ENCODE results near the gene PGM5. TPM values are rescaled to one million over a fixed set of nuclear protein-coding genes. Genes with fewer than 3 reads are reported as not detected.

The PGM5 gene
- total RNA-seq, 1 donor from 2014 or later, result not detected

DNA sequence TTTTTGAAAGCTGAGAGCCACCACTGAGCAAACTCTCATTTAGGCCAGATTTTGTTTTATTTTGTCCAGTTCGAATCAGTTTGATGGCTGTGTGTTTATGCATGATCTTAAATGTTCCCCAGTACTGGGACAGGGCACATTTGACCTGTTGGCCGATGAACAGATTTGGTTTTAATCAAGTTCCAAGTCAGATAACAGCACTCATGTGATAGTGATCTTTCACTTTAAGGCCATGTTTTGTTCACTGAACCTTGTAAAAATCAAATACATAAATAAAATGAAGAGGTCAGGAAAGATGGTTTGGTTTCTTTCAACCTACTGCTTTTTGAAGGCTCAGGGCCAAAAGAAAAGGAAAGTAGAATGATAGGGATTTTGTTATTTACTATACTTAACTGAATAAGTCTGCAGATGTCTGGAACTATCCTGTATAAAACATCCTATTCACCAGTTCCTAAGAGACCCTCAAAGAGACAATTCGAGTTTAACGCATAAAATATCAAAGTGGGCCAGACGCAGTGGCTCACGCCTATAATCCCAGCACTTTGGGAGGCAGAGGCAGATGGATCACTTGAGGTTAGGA, 77.2 kb downstream of the PGM5 start:
- intact Hi-C loops (cut with micrococcal nuclease), result no loop called here

DNA sequence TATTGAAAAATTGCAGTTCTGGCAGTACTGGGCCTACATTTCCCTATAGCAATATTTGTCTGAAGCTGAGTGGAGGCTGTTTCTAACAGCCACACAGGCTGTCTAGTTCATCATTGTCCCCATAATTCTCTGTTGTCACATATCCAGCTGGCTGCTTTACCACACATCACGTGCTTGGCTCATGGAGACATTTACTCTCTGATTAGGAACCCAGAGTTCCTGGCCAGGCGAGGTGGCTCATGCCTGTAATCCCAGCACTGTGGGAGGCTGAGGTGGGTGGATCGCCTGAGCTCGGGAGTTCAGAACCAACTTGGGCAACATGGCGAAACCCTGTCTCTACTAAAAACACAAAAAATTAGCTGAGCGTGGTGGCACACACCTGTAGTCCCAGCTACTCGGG, 81.4 kb downstream of the PGM5 start:
- intact Hi-C loops (cut with micrococcal nuclease), result no loop called here

DNA sequence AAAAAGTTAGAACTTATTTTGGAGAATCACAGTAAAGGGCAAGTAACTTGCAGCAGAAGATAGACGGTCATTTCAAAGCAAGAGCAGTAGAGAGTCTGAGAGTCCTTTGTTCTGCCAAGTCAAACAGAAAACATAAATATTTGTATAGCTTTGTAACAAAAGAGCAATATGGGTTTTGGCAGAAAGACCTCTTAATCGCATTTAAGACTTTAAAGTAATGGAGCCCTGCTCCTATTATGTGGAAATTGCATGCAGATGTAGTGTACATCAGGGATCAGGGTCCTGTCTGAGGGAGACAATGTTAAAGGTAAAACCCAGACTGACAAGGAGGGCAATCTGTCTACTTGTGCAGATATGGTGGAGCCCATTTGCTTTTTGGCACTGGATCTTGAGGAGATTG, 87.2 kb downstream of the PGM5 start:
- intact Hi-C loops (cut with micrococcal nuclease), result no loop called here

DNA sequence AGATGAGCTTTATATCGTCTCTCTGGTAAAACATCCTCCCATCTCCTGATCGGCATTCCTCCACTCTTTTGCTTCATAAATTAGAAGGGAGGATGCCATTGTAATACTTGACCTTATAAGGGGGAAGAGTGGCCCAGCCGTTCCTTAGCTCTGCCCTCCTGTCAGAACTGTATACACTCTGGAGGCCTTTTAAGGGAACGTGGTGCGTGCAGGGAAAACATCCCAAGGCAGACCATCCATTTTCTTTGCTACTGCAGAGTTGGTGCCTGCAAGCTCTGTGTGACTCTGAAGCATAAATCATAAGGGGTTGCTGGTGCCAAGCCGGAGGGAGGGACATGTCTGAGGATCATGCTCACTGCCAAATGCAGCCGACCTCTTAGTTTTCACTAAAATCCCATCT, 90.4 kb downstream of the PGM5 start:
- intact Hi-C loops (cut with micrococcal nuclease), result no loop called here

DNA sequence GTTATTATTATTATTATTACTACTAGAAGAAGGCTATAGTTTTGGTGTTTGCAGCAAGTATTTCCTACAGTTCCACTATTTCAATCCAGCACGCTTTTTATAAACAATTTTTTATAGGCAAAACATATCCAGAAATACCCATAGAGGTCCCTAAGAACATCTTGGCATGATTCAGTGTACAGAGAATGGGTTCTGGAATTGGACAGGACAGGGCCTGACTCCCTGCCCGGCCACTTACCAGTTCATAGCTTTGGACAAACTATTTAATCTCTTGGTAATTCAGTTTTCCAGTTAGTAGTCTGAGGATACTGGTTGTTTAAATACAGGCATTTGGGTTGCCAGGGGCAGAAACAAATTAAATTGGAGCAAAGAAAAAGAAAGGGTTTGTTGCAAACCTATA, 91.2 kb downstream of the PGM5 start:
- intact Hi-C loops (cut with micrococcal nuclease), result no loop called here

DNA sequence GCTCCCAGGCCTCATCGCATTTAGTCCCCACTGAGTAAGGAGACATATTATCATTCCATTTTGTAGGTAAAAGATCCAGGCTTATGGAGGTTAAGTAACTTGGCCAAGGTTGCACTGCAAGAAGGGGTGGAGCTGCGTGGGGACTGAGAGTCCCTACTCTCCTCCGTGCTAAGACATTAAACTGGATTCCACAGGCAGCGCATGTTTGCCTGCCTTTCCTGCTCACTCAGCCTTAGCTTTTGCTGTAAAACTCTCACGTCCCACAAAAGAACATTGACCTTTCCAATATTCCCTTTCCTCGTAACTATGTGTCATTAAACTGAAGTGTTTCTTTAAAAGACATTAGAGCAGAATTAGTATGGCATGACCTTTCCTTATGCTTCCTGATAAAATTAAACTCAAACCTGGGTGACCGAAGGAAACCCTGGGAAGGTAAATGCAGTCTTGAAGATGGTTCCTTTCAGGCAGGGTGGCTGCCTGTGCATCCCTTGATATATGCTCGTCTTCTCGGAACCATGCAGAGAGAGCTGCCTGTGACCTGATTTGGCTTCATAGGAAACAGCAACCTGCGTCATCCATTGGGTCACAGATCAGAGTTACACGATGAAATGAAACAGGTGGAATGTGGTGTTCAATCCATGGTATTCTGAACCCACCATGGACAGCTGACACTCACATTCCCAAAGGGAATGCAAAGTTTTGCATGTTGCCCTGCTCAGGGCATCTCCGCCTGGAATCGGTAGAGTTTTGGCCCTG, 98.3 kb downstream of the PGM5 start:
- intact Hi-C loops (cut with micrococcal nuclease), result no loop called here

DNA sequence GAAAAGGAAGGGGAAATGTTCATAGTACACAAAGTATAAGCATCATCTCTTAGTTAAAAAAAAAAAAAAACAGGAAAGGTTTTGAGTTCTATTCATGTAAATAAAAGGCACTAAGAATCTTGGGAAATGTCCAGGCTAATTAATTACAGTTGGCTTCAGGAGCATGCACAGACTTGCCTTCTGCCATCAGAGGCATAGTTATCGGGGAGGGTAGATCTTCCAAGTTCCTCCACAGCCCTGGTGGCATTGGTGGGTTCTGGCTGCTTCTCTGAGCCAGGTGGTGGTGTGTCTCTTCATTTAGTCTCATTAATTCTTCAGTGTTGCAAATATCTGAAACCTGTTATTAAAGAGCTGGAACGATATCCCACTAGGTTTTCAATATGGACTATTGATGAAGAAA, 99.0 kb downstream of the PGM5 start:
- intact Hi-C loops (cut with micrococcal nuclease), result no loop called here

DNA sequence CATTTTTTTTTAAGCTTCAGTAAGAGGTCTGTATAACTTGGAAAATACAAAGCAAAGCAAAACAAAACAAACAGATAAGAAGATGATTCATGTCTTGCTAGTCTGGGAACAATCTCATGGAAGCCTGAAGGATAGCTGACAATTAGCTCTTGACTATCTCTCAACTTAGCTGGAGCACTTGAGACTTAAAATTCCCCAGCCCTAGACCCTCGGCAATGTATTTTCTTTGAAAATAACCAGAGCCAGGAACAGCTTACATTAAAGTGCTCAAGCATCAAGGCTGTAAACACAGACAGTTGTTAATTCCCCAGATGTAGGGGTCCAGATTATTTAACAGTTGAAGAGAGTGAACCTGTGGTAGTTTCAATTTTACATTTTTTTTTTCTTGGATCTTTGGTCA, 101.4 kb downstream of the PGM5 start:
- intact Hi-C loops (cut with micrococcal nuclease), result no loop called here

DNA sequence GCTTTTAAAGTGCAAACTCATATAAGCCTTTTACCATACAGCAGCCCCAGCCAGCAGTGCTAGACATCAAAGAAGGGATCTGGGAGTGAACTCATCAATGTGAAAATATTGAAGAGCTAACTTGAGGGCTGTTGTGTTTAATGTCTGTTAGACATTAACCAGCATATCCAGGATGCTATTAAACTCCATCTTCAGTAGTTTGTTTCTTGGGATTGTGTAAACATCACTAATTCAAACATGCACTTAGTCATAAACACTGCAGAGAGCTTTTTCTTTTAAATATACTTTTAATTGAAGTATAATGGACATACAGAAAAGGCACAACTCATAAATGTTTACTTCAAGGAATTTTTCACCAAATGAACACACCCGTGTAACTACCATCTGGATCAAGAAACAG, 102.5 kb downstream of the PGM5 start:
- intact Hi-C loops (cut with micrococcal nuclease), result no loop called here

DNA sequence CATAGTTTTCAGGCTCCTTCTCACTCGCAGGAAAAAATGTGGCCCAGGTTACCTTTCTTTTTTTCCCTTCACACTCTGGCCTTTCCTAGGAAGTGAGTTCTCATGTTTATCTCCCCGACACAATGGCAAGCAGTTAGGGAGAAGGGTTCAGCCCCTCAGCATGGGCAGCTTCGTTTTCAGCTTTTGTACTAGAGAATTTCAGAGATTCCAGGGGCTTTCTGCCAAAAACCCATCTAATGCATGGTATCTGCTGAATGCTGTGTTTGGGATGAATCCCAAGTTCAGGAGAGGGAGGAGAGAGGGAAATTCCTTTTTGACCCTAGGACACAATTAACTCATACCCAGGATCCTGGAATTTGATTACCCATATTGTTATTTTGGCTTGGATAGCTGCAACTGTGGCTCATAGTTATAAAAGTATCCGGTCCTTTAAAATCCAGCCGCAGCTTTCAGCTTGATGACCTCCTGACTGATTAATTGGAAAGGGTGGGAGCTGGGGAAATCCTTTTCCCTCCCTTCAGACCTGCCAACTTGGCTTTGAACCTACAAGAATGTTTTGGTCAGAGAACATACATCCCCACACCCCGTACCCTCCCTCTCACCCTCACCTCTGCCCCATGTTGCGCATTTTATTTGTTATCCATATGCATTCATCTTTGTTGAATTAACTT, 105.8 kb downstream of the PGM5 start:
- intact Hi-C loops (cut with micrococcal nuclease), result no loop called here

DNA sequence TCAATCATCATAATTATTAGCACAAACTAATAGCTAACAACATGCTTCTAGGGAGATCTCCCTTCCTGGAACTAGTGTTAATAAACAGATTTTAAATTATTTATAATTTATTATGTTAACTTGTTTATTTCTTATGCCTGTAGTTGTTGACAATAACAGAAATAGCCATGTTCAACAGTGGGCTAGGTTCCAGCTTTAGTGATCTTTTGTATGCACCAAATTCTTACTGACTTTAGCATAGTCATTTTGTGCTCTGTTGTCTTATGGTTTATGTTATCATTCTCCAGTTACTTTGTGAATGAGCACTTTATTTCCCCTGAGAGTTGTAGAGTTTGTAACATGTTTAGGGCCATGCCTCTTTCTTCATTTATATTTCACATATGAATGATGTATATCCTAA, 113.7 kb downstream of the PGM5 start:
- intact Hi-C loops (cut with micrococcal nuclease), result no loop called here

DNA sequence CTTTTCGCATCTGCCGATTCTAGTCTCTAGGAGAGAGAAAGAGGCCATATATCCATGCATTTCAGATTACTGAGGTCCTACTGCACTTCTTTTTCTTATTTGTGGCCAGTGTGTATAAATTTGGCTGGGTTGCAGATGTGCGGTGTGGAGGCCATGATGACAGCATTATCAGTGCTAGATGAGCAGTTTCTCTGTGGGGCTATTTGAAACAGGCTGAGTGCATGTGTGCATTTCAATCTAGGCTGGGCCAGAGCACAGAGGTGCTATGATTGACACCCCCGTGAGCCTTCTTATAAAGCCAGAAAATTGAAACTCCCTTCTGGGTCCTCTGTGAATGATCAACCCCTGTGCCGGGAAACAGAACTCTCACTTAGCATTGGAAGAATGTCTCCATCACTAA, 114.2 kb downstream of the PGM5 start:
- intact Hi-C loops (cut with micrococcal nuclease), result no loop called here

DNA sequence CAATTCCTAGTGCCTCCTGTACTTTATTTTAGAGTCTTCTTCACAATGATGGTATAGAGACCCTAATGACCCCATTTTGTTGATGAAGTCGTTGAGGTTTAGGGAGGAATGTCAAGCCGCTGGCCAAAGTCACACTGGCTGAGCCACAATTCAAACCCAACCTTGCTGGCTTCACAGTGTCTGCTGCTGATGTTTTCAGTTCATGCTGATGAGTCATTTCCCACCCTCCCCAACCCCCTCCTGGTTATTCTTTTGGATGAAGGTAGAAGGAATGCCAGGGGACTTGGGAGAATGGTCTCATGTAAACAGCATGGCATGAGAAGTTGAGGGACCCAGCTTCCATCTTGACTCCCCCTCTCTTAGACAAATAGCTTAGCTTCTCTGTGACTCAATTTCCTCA, 115.7 kb downstream of the PGM5 start:
- intact Hi-C loops (cut with micrococcal nuclease), result no loop called here

DNA sequence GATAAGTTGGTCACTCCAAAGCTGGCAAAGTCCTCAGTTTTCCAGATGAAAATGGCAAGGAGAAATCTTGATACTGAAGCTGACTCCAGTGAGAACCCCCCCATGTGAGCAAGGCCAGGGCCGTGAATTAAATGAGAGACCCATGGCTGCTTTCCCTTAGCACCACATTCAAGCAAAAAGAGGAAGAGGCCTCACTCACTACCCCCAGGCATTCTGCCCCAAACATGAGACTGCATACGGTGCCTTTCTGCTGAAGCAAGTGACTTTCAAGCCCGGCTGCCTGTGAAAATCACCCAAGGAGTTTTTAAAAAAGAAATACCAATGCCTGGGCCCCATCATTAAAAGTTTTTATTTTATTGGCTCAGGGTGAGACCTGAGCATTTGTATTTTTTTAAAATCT, 117.4 kb downstream of the PGM5 start:
- intact Hi-C loops (cut with micrococcal nuclease), result no loop called here

DNA sequence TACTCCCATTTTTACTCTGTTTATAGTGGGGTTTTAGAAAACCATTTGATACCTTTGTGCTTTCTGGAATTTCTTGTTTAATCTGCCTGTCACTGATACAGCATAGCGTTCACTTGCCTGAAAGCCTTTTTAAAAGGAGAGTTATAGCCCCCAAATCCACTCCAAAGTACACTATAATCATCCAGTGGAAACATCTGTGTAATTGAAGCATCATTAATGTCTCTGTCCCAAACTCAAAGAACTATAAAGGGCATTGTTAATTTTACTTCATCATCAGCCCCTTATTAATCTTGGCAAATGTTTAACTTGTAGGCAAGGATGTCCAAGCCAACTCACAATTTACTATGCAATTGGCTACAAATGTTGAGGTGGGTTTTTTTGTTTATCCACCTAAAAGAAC, 120.0 kb downstream of the PGM5 start:
- intact Hi-C loops (cut with micrococcal nuclease), result no loop called here

DNA sequence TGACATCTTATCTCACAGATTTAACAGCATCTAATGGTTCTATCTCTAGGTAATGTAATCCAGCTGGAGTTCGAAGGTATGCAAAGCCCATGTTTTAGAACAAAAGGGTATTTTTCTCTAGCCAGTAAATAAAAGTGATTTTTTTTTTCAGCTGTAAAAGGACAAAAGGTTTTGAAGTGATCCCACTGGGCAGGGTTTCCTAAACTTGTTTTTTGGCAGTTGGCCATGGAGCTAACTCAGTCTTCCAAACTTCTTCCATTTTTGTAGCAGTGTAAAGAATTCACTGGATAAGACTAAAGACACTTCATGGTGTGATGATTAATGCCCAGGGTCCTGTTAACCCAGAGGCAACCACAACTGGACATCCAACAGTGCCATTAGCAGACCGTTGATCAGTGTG, 120.4 kb downstream of the PGM5 start:
- intact Hi-C loops (cut with micrococcal nuclease), result no loop called here

DNA sequence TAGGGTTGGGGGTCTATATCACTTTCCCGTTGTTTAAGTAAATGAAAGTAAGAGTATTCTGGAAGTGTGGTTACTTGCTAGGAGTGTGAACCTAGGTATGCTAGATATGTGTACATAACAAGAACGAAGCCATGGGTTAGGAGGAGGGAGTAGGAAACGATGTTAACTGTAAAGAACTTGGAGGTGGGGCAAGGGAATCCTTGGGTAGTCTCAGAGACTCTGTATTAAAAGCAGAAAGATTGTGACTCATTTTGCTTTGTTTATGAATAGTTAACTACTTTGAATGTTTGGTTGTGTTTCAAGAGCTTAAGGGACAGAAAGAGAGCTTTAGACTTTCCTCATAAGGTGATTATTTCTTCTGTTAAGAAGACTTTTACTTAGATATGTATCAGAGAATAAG, 124.4 kb downstream of the PGM5 start:
- intact Hi-C loops (cut with micrococcal nuclease), result no loop called here

DNA sequence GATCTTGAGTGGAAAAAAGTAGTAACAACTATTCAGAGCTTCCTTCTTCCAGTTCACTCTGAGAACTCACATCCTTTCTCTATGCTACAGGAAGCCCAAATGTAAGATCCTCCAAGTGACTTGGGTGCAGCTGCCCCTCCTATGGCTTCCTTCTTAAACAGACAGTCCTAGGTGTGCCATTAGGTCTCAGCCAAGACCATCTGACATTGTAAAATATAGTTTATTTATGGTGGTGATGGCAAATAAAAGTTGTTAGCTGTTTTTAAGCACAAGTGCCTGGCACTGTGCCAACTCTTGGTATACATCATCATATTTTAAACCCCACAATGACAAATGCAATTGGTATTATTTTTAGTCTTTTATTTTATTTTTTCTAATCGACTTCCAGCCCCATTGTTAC, 126.1 kb downstream of the PGM5 start:
- intact Hi-C loops (cut with micrococcal nuclease), result no loop called here

DNA sequence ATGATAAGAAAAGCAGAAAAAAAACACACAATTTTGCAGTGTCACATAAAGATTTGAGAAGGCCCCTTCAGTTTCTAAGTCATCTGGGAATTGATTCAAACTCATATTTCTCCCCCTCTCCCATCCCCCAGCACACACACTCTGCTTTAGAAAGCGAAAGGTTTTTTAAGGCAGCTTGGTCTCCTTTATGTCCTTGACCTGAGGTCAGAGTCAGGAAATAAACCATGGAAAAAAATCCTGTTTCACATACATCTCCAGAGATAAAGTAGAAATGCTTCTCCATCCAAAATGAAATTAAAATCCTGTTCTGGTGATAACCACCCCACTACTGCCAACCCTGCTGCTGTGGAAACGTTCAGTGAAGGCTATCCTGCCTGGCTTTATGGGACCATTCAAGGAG, 131.7 kb downstream of the PGM5 start:
- intact Hi-C loops (cut with micrococcal nuclease), result no loop called here

DNA sequence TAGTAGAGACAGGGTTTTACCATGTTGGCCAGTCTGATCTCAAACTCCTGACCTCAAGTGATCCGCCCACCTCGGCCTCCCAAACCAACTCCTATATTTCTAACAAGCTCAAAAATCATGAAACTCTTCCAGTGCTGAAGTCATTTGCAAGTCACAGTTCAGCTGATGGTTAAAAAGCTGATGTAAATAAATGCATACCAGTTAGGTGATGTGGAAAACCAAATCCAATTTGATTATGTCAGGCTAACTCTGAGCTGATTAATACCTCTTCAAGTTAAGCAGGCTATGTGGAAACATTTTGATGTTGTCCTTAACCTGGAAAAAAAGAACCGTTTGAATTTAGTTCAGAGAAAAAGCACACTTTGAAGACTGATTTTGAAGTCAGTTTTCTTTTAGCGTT, 133.2 kb downstream of the PGM5 start:
- intact Hi-C loops (cut with micrococcal nuclease), result no loop called here

DNA sequence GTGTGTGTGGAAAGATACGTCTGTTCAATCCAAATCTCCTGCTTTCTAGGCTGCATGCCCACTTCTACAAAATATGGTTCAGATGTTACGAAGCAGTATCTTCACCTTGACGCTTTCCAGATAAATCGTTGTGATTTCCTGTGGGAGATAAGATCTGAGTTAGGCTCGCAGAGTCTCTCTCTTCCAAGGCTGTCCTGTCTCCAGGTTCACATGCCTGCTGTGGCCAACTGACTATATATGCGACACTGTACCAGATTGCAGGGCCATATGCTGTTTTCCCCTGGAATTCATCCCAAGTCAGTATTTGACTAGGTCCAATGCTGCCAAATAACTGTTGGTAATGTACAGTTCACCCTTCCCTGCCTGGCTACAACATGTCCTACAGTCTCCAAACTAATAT, 136.4 kb downstream of the PGM5 start:
- intact Hi-C loops (cut with micrococcal nuclease), result no loop called here

DNA sequence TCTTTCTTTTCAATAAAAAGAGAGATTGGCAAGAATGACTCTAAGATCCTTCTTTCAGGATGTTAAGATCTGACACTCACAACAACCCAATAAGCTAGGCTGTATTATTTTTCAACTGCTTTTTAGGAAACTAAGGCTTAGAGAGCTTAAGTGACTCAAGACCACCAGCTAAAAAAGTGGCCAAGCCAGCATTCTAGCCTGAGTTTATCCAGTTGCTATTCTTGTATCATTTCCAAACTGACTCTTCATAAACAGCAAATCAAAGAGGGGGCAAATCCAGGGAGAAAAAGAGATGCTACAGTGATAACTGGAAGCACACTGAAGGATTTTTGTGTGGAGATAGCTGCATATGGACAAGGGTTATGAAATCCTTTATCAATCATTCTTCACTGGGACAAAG, 137.1 kb downstream of the PGM5 start:
- intact Hi-C loops (cut with micrococcal nuclease), result no loop called here

DNA sequence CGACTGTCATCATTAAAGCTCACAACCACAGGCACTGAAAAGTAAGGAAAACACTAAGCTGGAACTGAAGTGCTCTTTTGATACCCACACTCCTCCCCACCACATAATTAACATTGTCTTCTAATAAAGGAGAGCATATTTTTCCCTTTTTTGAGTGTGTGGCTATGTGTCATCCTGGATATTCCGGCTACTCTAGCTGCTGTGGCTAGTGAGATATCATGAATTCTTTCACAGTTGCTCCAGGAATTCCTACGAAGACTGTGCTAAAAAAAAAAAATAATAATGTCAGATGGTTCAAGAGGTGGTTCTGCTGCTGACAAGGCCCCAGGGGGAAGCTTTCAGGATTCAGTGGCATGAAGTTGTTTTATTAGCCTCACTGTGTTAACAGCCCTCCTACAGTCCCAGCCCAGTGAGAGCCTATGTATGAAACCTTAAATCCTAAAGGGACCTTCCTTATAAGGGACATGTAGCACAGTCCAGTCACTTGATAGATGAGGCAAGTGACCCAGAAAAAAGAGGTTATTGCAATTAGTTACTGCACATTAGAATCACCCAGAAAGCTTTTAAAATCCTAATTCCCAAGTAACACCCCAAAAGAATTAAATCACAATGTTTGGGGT, 137.7 kb downstream of the PGM5 start:
- intact Hi-C loops (cut with micrococcal nuclease), result no loop called here
